Adrenal gland (tissue), 12 donors: Measurements from ENCODE around the gene CNTNAP2. TPM values are rescaled to one million over a fixed set of nuclear protein-coding genes. Genes with fewer than 3 reads are reported as not detected.
"Not testable (repeated sequence)": the region's sequence is repeated elsewhere in the genome, so short reads cannot be mapped to it uniquely, and the experiment has no call there.

Experiments
- DNase-seq, 7 donors: peaks; one replicate each; pipeline ENCODE4 v3.0.0-alpha.2; 2019 to 2020
- H3K27ac ChIP-seq, 5 donors: fragments of 200-600 bp; sonication (generic) in 4 of 5; 1 replicate in 3 of 5; 2 replicates in 2 of 5; pipeline versions ENCODE4 v1.5.1 to v1.8.0; 2016 to 2020; ENCODE audit warnings: mild to moderate bottlenecking in 1 of 5
- H3K27me3 ChIP-seq: fragments of 200-600 bp; 2 replicates; pipeline ENCODE4 v1.8.0; 2021
- H3K36me3 ChIP-seq, 2 donors: fragments of 200-600 bp; replicated peaks in 1 of 2; 1 replicate in 1 of 2; 2 replicates in 1 of 2; pipeline versions ENCODE4 v1.5.1 to v1.8.0; 2018 to 2022
- H3K4me1 ChIP-seq, 2 donors: fragments of 200-600 bp; replicated peaks in 1 of 2; 1 replicate in 1 of 2; 2 replicates in 1 of 2; pipeline versions ENCODE4 v1.5.1 to v1.8.0; 2018 to 2021
- H3K4me3 ChIP-seq, 4 donors: fragments of 200-600 bp; sonication (generic) in 3 of 4; one replicate each; pipeline ENCODE4 v1.5.1; 2016 to 2018
- H3K9me3 ChIP-seq, 3 donors: fragments of 200-600 bp; sonication (generic) in 1 of 3; replicated peaks in 1 of 3; 1 replicate in 2 of 3; 2 replicates in 1 of 3; pipeline versions ENCODE4 v1.5.1 to v1.8.0; 2016 to 2021
- CTCF ChIP-seq, 6 experiments: fragments of 450-650 bp in 4 of 6; fragments of 200-600 bp in 2 of 6; sonication (generic) in 1 of 6; IDR thresholded peaks; 1 replicate in 5 of 6; 2 replicates in 1 of 6; pipeline versions ENCODE4 v1.5.1 to v1.8.0; 2016 to 2021; ENCODE audit warnings: antibody characterized with exemption in 6 of 6, mild to moderate bottlenecking in 2 of 6, moderate library complexity in 1 of 6
- POLR2A ChIP-seq, 2 donors: fragments of 450-650 bp; IDR thresholded peaks; one replicate each; pipeline ENCODE4 v1.6.1; 2017; ENCODE audit warnings: antibody characterized with exemption in 2 of 2, mild to moderate bottlenecking in 2 of 2, moderate library complexity in 1 of 2
- WGBS, 4 donors: extraction: QIAGEN DNeasy Blood & Tissue Kit in 2 of 4; methylation state at CpG; one replicate each; pipeline versions ENCODE4 v1.1.5 to v1.1.7; 2013 to 2017; 5-methylcytosine and 5-hydroxymethylcytosine counted together
- intact Hi-C, 2 donors: fragments of 100-400 bp; cut with DNase I; formaldehyde crosslinking; loops; one replicate each; pipeline versions ENCODE4 v1.14.1 to v1.15.0; 2022 to 2023
- polyA plus RNA-seq, 3 donors: library from polyadenylated mRNA; stranded (reverse); fragments of 200-250 nt in 2 of 3; fragments of 350-450 nt in 1 of 3; fragmentation: Illumina TruSeq in 1 of 3; extraction: RNeasy Lipid Tissue Mini Kit (QIAGEN cat#74804) in 1 of 3; gene quantifications; one replicate each; pipeline ENCODE4 v1.2.3, GENCODE V29; 2013 to 2014
- total RNA-seq, 9 donors: library from RNA; depleted of rRNA in 4 of 9; stranded (reverse); fragments of >200 nt in 4 of 9; fragments of 120-200 nt in 1 of 9; fragmentation: NEBNext Ultra II Directional in 1 of 9; extraction: Animal tissue kit (Norgen Biotek cat#: 25700) in 1 of 9; gene quantifications; one replicate each; pipeline versions ENCODE4 v1.1.0 to v1.2.4, GENCODE V29; 2013 to 2023
- donor health status: healthy with polysubstance abuse.
- donor health status: Bipolar disorder and iron deficiency.
- donor health status: DM: yes; HTN: yes; CAD: no.
- donor health status: DM: no; HTN: no; CAD: no.
- donor health status: DM: no; HTN: no; CAD: no.
- donor health status: DM: yes; HTN: yes; CAD: no.

The CNTNAP2 gene
- total and polyA plus RNA-seq, 12 donors = 0.14 to 6.3 (median 1.8) TPM; not detected in 2

DNA sequence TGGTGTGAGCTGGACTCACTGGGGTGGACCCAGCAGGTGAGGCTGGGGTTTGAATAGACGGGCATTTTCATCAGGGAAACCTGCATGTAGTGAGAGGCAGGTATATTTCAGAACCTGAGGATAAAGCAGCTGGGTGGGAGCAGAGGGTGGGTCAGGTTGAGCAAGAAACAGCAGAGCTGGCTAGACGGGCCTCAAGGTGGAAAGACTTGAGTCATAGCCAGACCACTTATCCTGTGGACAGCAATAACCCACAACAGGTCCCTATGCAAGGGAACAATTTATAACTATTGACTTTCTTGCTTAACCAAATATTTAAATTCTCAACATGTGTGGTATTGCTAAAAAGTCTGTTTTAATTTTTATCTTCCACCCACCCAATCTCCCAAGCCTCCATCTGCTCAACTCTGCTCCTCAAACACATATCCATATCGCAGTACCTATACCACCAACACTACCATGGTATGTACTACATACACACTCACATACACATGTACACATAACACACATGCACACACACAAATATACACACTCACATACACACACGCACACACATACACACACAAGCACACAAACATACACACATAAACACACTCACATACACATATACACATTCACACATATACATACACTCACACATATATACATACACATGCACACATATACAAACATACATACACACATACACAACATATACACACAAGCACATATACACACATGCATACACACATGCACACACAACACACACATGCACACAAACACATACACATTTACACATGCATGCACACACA is 2345.0 kb downstream of the CNTNAP2 start:
- H3K4me1 ChIP-seq = no peaks in the 10 kb centered on the region
- no peaks in the 10 kb centered on the region for H3K9me3 ChIP-seq
- WGBS, 4 donors = 77 to 86% (median 81%) methylated on average over 4 of the region's 4 CpGs
- TF ChIP-seq CTCF (IDR thresholded peaks at IDR 0.05) = no peak
- no peak for TF ChIP-seq POLR2A (IDR thresholded peaks at IDR 0.05)
- no peak overlapping the region for H3K4me3 ChIP-seq
- H3K27me3 ChIP-seq = no peaks in the 10 kb centered on the region
- intact Hi-C loops = no loop called here
- no peaks in the 10 kb centered on the region for H3K36me3 ChIP-seq
- no peak overlapping the region for H3K27ac ChIP-seq
- no peak for DNase-seq

DNA sequence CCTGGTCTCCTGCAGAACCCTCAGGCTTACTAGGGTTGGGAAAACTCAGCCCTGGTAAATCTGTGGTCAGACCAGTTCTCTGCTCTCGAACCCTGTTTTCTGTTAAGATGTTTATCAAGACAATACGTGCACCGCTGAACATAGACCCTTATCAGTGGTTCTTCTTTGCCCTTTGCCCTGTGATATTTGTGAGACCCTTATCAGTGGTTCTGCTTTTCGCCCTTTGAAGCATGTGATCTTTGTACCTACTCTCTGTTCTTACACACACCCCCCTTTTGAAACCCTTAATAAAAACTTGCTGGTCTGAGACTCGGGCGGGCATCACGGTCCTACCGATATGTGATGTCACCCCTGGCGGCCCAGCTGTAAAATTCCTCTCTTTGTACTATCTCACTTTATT is 2346.2 kb downstream of the CNTNAP2 start:
- H3K9me3 ChIP-seq, H3K27me3 ChIP-seq, H3K4me1 ChIP-seq, H3K4me3 ChIP-seq, DNase-seq, intact Hi-C loops, H3K36me3 ChIP-seq, H3K27ac ChIP-seq: not testable (repeated sequence)
- WGBS, 4 donors = 85 to 94% (median 91%) methylated on average over 9 of the region's 9 CpGs

DNA sequence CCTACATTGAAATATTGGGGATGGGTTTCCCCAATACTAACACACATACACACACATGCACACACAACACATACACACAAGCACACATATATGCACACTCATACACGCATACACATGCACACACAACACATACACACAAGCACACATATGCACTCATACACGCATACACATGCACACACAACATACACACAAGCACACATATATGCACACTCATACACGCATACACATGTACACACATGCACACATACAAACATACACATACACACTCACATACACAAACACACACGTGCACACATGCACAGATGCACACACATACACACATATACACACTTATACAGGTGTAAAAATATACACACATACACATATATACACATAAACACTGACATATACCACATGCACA is 2346.6 kb downstream of the CNTNAP2 start:
- H3K4me1 ChIP-seq = no peaks in the 10 kb centered on the region
- 84 to 92% (median 88%) methylated on average over 4 of the region's 4 CpGs for WGBS, 4 donors
- no peaks in the 10 kb centered on the region for H3K27me3 ChIP-seq
- H3K4me3 ChIP-seq = no peak overlapping the region
- TF ChIP-seq CTCF (IDR thresholded peaks at IDR 0.05) (no peak), POLR2A (IDR thresholded peaks at IDR 0.05) (no peak)
- H3K36me3 ChIP-seq = no peaks in the 10 kb centered on the region
- no peak for DNase-seq
- intact Hi-C loops = no loop called here
- H3K27ac ChIP-seq = no peak overlapping the region
- H3K9me3 ChIP-seq = no peaks in the 10 kb centered on the region

DNA sequence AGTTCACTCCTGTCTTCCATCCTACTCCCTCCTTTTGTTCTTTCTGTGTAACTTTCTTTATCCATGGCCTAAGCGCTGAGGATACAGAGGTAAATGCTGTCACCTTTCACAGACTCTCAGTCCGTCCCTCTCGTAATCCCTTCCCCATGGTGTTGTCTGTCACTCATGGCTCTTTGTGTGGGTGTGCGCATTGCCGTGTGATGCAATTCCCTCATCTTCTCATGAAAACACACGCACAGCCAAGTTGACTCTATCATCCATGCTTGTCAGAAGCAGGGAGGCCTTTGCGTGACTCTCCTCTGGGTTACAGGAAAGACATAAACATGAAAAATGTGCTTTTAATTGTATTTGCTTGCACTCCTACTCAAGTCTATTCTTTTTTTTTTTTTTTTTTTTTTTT is 2348.3 kb downstream of the CNTNAP2 start:
- no peaks in the 10 kb centered on the region for H3K27me3 ChIP-seq
- H3K4me1 ChIP-seq = no peaks in the 10 kb centered on the region
- no peaks in the 10 kb centered on the region for H3K9me3 ChIP-seq
- H3K4me3 ChIP-seq = no peak overlapping the region
- intact Hi-C loops = no loop called here
- DNase-seq = no peak
- no peak overlapping the region for H3K27ac ChIP-seq
- WGBS, 4 donors = 83 to 91% (median 86%) methylated on average over 7 of the region's 7 CpGs
- no peak for TF ChIP-seq CTCF (IDR thresholded peaks at IDR 0.05)
- TF ChIP-seq POLR2A (IDR thresholded peaks at IDR 0.05) = no peak
- no peaks in the 10 kb centered on the region for H3K36me3 ChIP-seq

DNA sequence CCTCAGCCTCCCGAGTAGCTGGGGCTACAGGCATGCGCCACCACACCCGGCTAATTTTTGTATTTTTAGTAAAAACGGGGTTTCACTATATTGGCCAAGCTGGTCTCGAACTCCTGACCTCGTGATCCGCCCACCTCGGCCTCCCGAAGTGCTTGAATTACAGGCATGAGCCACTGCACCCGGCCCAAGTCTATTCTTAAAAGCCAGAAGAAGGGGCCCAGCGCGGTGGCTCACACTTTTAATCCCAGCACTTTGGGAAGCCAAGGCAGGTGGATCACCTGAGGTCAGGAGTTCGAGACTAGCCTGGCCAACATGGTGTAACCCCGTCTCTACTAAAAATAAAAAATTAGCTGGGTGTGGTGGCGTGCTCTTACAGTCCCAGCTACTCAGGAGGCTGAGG is 2348.8 kb downstream of the CNTNAP2 start:
- DNase-seq, H3K27me3 ChIP-seq, H3K4me3 ChIP-seq, intact Hi-C loops, H3K27ac ChIP-seq, H3K4me1 ChIP-seq, H3K9me3 ChIP-seq, H3K36me3 ChIP-seq: not testable (repeated sequence)
- WGBS, 4 donors = 89 to 98% (median 95%) methylated on average over 15 of the region's 15 CpGs
